Measurements from ENCODE around the gene BRIX1.
A peak's percentile ranks its signal among the peaks of the same experiment; 100 is the strongest.
"Not testable (repeated sequence)": the region's sequence is repeated elsewhere in the genome, so short reads cannot be mapped to it uniquely, and the experiment has no call there.

The BRIX1 gene

DNA sequence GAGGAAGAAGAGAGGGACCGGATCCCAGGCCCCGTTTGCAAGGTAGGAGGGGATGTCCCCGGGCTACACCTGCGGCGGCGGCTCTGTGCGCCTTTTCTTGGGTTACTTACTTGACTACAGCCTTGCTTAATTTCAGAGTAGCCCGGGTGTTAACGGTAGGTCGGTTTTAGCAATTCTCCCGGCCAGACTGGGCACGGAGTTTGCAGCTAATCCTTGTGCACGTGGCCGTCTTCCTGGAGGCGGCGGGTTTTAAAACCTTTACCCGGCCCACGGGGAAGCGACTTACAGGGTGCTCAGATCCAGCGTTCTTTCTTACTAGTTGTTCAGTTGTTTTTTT, 313 bp downstream of the BRIX1 start:
- no peak for DNase-seq (ENCODE audit: low read depth)

DNA sequence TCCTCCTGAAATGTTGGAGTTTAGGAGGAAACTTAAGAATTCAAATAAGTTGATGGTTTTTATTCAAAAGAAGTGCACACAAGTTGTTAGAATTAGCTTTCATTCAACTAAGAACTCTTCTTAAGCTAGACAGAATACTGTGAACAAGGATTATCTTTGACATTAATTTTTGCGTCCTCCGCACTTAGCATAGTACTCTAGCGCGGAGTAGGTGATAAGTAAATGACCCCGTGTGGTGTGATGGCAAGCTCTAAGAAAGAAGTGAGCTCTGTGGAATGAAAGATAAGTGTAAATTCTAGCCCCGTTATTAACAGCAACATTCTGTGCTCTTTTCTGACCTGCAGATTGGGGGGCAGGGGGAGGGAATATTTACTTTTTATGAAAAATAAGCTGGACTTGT, 1.0 kb downstream of the BRIX1 start:
- no peak for DNase-seq (ENCODE audit: low read depth)

DNA sequence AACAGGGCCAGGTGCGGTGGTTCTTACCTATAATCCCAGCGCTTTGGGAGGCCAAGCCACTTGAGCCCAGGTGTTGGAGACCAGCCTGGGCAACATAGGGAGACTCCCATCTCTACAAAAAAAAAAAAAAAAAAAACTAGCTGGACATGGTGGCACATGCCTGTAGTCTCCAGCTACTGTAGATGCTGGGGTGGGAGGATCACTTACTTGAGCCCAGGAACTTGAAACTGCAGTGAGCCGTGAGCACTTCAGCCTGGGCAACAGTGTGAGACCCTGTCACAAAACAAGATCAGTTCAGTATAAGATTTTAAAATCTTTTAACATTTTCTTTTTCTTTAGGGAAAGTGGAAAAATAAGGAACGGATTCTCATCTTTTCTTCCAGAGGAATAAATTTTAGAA, 2.5 kb downstream of the BRIX1 start:
- DNase-seq (ENCODE audit: low read depth), result no peak

DNA sequence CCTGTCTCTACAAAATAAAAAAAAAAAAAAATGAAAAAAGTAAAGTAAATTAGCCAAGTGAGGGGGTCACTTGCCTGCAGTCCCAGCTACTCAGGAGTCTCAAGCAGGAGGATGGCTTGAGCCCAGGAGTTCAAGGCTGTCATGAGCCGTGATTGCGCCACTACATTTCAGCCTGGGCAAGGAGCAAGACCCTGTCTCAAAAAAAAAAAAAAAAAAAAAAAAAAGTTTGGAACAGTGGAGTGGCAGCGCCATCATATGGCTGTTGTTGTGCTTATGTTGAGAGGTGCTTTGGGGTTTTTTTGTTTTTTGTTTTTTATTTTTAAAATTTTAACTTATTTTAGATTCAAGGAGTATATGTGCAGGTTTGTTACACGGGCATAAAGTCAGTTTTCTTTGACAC, 3.6 kb downstream of the BRIX1 start:
- no peak for DNase-seq (ENCODE audit: low read depth)

DNA sequence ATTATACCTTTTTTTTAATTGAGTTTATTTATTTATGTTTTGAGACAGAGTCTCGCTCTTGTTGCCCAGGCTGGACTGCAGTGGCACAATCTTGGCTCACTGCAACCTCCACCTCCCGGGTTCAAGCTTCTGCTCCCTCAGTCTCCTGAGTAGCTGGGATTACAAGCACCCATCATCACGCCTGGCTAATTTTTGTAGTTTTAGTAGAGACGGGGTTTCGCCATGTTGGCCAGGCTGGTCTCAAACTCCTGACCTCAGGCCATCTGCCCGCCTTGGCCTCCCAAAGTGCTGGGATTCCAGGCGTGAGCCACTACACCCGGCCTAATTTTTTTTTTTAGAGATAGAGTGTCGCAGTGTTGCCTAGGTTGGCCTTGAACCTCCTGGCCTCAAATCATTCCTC, 7.7 kb downstream of the BRIX1 start:
- not testable (repeated sequence) for DNase-seq (ENCODE audit: low read depth)

DNA sequence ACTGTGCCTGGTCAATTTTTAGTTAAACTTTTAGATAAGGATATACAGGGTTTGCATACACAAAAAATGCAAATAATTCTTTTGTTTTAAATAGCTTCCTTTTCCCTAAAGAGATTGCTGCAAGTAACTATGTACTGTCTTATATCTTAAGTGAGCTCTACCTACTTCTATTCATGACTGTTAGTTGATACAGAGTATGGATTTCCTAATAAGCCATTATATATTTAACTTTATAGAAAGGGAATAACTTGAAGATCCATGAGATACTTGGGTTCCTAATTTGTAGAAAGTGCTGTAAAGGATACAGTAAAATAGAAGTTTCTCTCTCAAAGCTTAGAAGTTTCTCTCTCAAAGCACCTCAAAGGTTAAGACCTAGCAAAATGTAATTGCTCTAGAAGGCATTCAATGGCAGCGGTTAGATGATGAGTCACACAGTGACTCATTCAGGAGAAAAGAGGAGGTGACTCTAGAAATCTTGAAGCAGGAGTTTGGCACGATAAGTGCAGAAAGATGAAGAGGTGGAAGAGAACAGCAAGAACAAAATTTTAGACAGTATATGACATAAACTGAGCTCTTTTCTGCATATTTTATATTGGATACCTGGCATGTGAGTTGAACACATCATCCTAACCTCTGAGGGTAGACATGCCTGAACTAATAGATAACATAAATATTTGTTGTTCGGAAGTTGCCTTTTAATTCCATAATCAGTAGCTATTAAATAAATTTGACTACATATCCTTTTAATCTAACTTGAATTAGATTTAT, 8.4 kb downstream of the BRIX1 start:
- DNase-seq (ENCODE audit: low read depth), result no peak

DNA sequence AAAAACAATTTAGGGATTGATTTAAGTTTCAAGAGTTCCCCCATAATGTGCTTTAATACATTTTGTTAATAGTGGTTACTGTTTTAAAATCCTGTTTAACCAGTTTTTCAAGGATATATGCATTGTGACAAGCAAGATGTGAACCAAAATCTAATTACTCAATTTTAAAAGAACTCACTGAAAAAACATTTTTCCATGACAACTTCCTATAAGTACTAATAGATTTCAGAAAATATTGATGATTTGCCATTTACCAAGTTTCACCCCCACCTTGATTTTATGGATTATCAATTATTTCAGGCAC, 8.9 kb downstream of the BRIX1 start:
- DNase-seq (ENCODE audit: low read depth), result no peak

DNA sequence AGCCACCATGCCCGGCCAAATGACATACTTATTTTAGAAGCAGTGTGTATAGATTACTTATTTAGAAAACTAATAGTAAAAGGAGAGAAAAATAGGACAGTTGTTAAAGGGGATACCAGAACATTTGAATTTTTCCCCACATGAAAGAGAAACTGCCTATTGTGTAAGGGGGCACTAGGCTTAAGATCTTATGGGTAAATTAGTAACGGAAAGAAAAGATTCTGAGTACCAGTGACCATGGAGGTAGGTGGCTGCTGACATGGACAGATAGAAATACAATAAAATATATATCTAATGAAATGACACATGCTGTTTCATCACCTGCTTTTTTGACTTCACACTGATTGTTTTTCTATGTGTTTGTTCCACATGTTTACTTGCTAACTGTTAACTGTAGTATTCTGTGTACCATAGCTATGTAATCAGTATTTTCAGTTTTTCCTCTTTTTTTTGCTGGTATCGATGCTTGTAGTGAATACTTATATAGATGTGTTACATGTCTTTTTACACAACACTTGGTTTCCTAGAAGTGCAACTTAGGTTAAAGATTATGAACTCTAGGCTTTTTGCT, 10.9 kb downstream of the BRIX1 start:
- no peak for DNase-seq (ENCODE audit: low read depth)

DNA sequence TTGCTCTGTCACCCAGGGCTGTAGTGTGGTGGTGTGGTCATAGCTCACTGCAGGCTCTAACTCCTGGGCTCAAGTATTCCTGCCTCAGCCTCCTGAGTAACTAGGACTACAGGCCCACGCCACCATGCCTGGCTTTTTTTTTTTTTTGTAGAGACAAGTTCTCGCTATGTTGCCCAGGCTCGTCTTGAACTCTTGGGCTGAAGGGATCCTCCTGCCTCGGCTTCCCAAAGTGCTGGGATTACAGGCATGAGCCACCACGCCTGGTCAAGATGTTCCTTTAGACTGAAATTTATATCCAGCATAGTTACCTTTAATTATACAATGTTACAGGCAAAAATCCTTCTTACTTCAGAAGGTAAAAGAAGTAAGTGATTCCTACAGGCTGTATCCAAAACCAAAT, 12.3 kb downstream of the BRIX1 start:
- DNase-seq (ENCODE audit: low read depth), result no peak

DNA sequence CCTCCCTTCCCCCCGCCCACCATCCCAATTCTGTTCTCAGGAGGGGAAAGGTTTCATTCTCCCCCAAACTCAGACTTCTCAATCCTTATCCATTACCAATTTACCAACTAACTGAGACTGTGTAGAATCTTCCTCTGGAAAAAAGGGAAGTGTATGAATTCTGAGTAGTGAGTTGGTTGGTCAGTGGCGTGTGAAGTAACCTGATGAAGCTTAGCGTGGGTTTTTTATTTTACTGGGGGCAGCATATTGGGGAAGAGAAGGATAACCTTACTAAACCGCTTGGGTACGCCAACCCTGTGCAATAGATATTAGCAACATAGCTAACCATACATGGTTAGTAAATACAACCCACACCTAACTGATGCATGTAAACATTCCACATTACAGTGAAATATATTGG, 12.8 kb downstream of the BRIX1 start:
- no peak for DNase-seq (ENCODE audit: low read depth)

DNA sequence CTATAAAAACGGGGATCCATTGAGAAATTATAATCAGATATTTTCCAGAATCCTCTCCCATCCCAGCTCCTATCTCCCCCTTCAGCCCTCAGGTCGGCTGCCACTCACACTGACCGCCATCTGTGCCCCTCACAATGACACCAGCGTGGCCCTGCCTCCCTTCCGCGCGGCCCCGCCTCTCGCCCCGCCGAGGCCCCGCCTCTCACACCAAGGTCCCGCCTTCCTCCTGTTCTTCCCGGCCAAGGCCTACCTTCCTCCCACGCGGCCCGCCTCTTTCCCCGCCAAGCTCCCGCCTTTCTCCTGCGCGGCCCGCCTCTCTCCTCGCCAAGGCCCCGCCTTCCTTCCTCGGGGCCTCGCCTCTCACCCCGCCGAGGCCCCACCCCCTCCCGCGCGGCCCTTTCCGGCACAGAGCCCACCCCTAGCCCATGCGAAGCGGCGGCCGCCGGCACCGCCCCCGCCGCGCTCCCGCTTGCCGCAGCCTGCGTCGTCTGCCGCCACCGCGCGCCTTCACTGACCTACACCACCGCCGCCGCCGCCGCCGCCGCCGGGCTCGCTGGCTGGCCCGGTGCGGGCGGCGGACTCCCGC, 13.7 kb downstream of the BRIX1 start, which contains the start of gene DNAJC21:
Gene DNAJC21, plus strand, starts transcription at position 426 of the 586 bp plus-strand sequence. CDS start 261 bp downstream, outside the sequence.
- DNase-seq (ENCODE audit: low read depth), result peak; percentile 94

DNA sequence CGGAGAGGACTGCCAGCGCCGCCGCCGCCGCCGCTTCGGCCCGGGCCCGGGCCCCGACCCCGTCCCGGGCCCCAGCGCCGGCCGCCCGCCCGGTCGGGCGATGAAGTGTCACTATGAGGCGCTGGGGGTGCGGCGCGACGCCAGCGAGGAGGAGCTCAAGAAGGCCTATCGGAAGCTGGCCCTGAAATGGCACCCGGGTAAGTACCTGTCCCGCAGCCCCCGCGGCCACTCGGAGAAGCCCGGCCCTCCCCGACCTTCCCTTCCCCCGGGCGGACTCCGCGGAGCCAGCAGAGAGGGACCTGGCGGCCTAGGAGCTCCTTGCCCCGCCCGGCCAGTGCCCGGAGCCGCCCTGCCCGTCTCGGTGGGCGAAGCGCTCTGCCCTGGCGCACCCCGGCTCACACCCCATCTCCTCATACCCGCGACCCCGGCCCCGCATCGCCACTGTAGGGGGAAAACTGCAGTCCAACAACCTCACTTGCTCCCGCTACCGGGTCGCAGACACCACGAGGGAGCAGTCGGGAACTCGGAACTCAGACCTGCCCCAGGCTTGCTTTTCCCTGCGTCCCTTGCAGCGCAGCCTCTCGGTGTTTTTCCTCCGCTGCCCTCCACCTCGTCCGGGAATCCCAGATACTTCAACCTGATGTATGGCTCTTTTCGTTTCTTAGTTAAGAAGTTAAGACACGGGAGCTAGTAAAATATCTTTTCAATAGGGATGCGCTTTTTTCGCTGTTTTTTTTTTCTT, 14.4 kb downstream of the BRIX1 start:
- DNase-seq (ENCODE audit: low read depth), result peak; percentile 50

DNA sequence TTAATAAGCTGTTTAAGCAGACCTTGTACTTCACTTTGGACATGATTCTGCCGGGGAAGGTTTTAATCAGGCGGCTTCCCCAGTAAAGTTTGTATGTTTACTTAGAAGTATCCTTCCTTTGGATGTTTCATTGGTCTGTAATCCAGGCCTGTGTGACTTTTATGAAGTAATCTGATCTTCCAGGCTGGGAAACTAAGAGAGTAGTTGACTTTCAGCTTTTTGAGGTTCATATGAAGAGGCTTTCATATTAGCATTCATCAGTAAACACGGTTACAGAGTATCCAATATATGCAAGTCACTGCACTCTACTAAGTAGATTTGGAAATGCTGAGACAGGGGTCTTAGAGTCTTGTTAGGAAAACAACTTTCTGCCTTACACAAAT, 14.9 kb downstream of the BRIX1 start:
- DNase-seq (ENCODE audit: low read depth), result no peak

DNA sequence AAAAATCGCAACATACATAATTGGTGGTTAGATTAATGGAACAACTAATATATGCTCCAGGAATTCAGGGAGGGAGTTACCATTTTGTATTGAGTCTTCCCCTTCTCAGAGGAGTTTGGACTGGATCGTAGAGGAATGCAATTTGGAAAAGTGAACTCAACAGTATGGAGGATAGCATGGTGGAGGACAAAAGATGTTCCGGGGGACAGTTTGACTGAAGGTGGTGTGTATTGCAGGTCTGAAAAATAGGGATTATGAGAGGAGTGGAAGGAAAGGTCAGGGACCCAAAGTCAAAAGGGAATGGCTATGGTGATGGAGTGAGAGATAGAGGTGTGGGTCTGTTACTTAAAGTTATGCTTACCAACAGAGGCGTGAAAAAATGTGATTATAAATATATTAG, 15.4 kb downstream of the BRIX1 start:
- DNase-seq (ENCODE audit: low read depth), result no peak

DNA sequence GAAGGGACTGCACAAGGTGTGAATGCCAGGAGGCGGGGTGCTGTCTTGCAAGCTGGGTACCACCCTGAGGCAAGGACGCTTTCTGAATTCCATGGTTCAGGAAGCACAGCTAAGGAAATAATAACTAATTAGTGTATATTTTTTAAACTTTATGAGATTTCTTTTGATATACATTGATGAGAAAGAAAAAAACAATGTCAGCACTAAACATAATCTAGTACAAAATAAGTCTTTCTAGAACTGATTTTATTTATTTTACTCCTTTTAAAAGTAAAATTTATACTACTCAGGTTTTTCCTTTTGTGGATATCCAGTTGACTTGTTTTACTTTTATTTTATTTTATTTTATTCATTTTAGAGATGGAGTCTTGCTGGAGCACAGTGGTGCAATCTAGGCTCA, 17.4 kb downstream of the BRIX1 start:
- DNase-seq (ENCODE audit: low read depth), result no peak

DNA sequence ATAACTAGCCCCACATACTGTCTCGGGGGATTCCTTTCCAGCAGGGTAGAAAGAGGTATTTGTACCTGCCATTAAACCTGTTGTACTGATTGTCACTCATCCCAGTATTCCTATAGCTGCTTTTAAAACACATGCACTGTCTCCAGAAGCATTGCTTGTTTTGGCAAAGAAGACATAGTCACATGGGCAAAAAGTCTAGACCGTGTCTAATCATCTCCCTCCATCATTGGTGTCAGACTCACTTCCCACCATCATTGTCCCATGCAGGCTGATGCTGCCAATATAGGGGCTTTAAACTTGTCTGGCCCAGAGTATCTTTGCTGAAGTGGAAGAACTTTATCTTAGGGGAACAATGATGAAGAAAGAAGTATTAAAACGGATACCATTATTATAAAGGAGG, 26.4 kb downstream of the BRIX1 start:
- DNase-seq (ENCODE audit: low read depth), result no peak

DNA sequence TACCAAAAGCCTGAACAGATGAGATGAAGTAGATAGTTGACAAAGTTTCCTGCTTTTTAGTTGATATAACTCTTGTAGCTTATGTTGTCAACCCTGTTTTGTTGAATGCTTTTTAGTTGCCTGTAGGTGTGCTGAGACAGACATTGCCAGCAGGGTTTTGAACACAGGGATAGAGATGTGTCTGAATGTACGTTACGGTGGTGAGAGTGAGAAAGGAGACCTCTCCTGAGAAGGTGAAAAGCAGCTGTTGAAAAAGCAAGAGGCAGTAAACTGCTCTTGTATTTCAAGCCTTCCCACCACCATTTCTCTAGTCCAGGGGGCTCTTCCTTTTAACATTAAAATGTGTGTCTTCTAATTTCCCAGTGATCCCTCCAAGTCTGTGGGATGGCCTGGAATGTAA, 28.5 kb downstream of the BRIX1 start:
- DNase-seq (ENCODE audit: low read depth), result no peak

DNA sequence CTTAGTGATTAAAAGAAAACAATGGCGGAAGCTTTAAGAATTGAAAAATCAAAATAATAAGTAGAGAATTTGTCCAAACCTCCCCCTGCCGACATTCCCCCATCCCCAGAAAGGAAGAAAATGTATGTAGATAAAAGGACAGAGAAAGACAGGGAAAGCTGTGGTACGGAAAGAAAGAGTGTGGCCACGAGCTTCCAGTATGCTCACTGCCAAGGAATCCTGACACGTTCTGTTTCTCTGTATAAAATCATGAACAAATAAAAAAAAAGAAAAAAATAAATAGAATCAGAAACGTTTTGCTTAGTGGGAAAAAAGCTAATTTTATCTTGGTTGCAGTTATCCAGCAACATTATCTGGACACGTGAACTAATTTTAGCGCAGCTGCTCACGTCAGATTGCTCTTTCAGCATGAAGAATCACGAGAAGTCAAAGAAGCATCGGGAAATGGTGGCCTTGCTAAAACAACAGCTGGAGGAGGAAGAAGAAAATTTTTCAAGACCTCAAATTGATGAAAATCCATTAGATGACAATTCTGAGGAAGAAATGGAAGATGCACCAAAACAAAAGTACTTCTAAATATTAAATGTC, 29.0 kb downstream of the BRIX1 start:
- no peak for DNase-seq (ENCODE audit: low read depth)

DNA sequence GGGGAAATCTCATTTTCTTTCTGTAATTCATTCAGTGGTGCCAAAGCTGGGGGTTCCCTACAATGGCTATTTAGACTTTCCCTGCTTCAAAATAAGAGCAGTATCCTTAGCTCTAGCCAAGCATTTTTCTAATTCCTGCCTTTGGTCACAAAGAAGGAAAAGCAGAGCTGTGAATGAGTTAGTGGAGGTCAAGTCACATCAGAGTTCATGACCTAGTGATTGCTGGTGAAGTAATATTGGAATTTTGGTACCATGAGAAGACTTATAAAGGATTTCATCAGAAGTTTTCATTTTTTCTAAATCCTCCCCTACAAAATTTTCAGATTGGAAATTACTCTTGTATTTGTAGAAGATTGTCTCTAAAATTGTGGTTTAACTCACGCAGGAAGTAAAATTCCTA, 41.8 kb downstream of the BRIX1 start:
- DNase-seq (ENCODE audit: low read depth), result no peak

DNA sequence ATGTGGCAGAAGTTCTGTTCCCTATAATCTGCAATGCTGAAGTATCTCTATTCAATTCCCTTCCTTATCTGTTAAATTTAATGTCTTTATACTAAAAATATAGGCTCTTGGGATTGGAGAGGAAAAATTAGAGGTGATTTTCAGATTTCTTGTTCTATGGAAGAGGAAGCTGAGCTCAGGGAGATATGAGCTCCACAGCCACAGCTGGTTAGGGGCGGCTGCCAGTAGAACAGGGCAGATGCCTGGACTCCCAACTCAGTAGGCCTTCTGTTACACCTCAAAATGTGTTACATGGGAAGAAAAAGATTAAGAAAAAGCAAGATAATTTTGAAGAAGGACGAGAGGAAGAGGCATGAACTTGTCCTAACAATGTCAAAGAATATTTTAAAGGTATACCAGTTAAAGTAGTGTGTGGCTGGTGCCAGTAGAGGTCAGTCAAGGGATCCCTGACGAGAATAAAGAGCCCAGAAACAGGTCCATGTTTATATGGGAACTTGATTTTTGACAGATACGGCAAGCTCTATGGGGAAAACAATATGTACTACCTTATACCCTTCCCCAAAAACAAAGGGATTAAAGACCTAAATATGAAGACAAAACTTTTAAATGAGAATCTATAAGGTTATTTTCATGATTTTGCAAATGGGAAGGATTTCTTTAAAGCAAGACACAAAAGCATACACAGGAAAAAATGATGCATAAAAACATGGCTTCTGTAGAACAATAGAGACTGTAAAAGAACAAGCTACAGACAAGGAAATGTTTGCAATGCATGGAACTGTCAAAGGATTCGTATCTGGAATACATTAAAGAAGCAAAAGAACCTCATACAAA, 42.6 kb downstream of the BRIX1 start:
- no peak for DNase-seq (ENCODE audit: low read depth)

DNA sequence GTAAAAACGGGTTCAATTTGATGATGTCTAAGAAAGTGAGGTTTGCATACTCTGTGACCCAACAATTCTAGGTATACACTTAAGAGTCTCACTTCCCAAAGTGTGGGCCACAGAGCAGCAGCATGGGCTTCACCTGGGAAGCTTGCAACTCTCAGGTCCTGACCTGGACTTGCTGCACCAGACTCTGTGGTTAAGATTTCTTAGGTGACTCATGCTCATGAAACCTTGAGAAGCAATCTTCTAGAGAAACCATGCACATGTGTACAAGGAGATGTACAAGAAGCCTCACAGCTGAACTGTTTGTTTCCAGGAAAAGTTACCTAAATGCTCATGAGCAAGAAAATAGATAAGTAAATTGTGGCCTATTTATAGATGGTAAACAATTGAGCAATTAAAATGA, 43.8 kb downstream of the BRIX1 start:
- DNase-seq (ENCODE audit: low read depth), result no peak

DNA sequence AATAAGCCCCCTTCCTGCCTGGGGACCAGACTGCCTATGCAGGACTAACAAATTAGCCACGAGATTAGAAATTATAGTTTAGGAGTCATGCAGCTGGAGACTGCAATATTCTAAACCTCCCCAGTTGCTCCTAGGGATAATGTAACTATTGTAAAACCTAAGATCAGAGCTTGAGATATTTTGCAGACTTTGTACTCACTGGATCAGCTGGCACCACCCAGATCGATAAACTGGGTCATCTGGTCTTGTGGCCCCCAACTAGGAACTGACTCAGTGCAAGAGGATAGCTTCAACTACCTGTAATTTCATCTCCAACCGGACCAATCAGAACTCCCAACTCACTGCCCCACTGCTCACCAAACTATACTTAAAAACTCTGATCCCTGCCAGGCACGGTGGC, 52.0 kb downstream of the BRIX1 start:
- DNase-seq (ENCODE audit: low read depth), result no peak

All from stimulated activated CD8-positive, alpha-beta memory T cell treated with anti-CD3 and anti-CD28 coated beads, Interleukin-15, amount 100 ng/mL, for 1 hour (primary cell).